Fibroblast of the conjunctiva (primary cell): Measurements from ENCODE around the gene SDHAF1.
"Not testable (repeated sequence)": the region's sequence is repeated elsewhere in the genome, so short reads cannot be mapped to it uniquely, and the experiment has no call there.

Source experiments
- DNase-seq: peaks from one replicate; pipeline ENCODE4 v3.0.0-alpha.2; 2010; ENCODE audit warnings: low read depth

The SDHAF1 gene

GRCh38 chr19:36019061-36019670 lies 24.2 kb downstream of the SDHAF1 start:
- DNase-seq, result no peak

- no peak for DNase-seq
These were observed 28.4 kb downstream of the SDHAF1 start for GRCh38 chr19:36023432-36023831.

GRCh38 chr19:36025541-36025940 lies 30.6 kb downstream of the SDHAF1 start:
- no peak for DNase-seq

- no peak for DNase-seq
These were observed 31.3 kb downstream of the SDHAF1 start for GRCh38 chr19:36026091-36026876.

GRCh38 chr19:36027696-36028095 lies 32.7 kb downstream of the SDHAF1 start:
- DNase-seq, result no peak

- no peak for DNase-seq
These were observed 33.5 kb downstream of the SDHAF1 start for GRCh38 chr19:36028313-36029041.

- DNase-seq, result peak; percentile 21
These were observed 35.5 kb downstream of the SDHAF1 start for GRCh38 chr19:36030264-36031148.

- DNase-seq, result no peak
These were observed 36.3 kb downstream of the SDHAF1 start for GRCh38 chr19:36031308-36031707.

GRCh38 chr19:36032251-36033104 lies 37.5 kb downstream of the SDHAF1 start, which contains the start of gene CLIP3:
CLIP3 (minus strand) TSS chr19:36032873; CDS start chr19:36032357, 516 bp downstream.
- DNase-seq, result peak; percentile 51

GRCh38 chr19:36040495-36040894 lies 45.5 kb downstream of the SDHAF1 start:
- DNase-seq, result no peak

- DNase-seq, result not testable (repeated sequence)
These were observed 46.1 kb downstream of the SDHAF1 start for GRCh38 chr19:36041092-36041491.

GRCh38 chr19:36041831-36042230 lies 46.8 kb downstream of the SDHAF1 start:
- DNase-seq, result peak; percentile 69

- no peak for DNase-seq
These were observed 49.0 kb downstream of the SDHAF1 start for GRCh38 chr19:36043952-36044351.
